HPDE6-E6E7 (cell line): ENCODE data around the gene SOS2.
"Not testable (repeated sequence)": the region's sequence is repeated elsewhere in the genome, so short reads cannot be mapped to it uniquely, and the experiment has no call there.

Experiments used
- DNase-seq: peaks from one replicate; pipeline ENCODE4 v3.0.0; 2011; ENCODE audit warnings: missing footprints; ENCODE audit errors: extremely low spot score

SOS2 gene

DNA sequence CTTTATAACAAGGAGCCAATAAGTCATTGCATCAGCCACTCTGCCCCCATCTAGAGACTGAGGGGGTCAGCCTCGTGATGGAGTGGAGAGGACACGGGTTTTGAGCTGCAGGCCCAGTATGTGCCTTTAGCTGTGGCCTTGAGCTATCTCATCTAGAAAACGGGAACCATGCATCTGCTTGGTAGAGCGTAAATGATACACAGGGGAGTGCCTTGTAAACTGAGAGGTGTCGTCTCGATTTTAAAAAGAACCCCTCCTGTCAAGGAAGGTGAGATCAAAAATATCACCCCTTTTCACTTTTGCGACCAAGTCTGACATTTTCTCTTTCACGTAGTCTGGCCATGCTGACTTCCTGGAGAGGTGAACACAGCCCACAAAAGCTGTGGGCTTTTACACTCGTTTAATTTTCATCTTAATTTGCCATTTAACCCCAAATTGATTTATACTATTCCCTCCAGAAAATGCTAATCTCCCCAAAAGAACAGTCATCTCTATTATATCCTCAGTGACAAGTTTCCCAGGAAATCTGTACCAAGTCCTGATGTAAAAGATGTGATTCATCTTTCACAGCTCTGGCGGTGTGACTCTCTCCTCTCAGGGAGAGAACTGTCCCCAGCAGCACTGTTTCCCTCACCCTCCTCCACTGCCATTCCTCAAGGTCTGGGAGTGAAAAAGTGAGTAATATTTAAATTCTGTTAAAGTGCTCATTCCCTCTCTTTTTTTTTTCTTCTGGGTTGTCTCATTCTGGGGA, 145.6 kb downstream of the SOS2 start:
- no peak for DNase-seq

DNA sequence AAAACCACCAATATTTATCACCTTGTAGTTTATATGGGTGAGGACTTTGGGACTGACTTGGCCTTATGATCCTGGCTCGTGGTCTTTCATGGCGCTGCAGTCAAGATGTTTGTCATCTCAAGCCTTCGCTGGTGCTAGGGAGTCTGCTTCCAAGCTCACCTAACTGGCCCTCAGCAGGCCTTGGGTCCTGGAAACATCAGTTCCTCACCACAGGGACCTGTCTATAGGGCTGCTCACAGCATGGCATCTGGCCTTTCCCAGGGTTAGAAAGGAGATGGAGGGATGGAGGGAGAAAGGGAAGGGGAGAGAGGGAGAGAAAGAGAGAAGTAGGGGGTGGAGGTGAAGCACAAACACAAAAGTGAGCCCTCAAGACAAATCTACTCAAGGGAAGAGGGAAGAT, 146.7 kb downstream of the SOS2 start:
- DNase-seq, result no peak

DNA sequence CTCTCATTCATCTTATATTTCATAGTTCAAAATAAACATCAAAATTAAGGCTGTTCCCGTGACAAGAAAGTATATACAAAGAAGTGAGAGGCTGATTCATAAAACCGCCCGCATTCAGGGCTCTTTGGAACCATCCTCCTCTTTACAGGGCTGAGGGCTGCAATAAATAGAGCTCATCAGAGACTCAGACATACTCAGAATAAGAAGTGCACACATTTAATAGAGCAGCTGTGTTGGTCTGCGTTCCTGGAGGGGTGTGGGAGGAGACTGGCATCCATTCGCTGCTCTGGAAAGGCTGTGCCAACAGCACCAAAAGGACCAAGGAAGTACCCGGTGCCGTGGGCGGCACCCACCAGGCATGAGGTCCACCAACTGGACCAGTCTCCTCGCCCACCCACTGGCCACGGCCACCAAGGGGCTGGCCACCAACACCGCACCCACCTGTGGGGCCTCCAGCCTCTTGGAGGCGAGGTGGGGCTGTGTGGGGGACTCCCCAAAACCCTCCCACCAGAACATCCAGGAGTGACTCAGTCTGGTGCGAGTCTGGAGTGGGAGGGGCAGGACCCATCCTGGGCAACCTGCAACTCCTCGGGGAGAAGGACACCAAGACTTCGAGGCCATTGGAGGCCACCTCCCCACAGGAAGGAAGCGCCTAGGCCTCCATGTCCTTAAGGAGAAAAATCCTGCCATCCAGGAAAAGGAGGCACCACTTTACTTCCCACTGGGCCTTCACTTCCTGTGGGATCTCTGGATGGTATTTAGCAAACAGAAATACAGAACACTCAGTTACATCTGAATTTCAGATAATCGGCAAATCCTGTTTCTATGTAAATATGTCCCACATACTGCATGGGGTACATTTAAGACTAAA, 147.7 kb downstream of the SOS2 start:
- DNase-seq, result no peak

DNA sequence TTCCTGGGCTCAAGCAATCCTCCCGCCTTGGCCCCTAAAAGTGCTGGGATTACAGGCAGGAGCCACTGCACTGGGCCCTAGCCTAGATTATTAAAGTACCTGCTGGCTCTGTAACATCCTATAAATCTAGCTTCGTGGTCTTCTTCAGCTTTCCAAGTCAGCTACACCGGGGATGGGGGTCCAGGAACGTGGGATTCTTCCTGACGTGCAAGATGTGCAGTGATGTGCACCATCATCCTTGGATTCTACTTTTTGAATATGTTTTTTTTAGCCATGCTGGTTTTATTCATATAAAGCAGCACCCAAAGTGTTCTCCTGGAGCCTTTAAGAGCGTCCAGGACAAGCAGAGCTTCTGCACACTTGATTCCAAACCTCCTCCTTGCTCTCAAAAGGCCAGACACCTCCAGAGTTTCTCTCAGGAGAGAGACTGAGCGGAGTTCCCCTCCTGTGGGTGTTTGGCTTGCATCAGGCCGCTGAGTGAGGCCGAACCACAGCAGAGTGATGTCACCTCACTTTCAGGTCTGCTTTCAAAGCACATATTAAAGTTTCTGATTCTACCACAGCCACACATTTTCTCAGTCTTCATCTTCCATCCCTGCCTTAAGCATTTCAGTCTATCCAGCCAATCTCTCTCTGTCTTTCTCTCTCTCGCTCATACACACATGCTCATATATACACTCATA, 148.5 kb downstream of the SOS2 start:
- no peak for DNase-seq

DNA sequence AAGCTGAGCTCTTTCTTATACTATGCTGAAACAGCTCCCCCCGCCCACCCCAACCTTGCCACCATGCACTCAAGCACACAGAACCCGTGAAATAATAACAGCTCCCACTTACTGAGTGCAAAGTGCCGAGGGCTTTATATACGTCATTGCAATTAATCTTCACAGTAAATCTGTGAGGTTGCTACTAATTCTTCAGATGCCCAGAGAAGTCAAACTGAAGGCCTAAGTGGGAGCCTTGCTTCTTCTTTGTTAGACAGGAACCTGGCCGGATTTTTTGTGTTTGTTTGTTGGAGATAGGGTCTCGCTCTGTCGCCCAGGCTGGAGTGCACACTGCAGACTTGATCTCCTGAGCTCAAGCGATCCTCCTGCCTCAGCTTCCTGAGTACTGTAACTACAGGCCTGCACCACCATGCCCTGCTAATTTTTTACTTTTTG, 149.1 kb downstream of the SOS2 start:
- DNase-seq, result no peak

DNA sequence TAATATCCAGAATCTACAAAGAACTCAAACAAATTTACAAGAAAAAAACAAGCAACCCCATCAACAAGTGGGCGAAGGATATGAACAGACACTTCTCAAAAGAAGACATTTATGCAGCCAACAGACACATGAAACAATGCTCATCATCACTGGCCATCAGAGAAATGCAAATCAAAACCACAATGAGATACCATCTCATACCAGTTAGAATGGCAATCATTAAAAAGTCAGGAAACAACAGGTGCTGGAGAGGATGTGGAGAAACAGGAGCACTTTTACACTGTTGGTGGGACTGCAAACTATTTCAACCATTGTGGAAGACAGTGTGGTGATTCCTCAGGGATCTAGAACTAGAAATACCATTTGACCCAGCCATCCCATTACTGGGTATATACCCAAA, 152.3 kb downstream of the SOS2 start:
- not testable (repeated sequence) for DNase-seq

DNA sequence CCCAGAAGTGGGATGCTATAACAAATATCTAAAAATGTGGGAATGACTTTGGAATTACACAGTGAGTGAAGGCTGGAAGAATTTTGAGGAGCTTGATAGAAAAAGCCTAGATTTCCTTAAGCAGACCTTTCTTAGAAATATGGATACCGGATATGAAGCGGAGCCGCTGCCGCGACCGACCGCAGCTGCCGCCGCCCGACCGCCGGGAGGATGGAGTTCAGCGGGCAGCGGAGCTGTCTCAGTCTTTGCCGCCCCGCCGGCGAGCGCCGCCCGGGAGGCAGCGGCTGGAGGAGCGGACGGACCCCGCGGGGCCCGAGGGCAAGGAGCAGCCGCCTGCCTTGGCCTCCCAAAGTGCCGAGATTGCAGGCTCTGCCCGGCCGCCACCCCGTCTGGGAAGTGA, 157.7 kb downstream of the SOS2 start:
- DNase-seq, result not testable (repeated sequence)

DNA sequence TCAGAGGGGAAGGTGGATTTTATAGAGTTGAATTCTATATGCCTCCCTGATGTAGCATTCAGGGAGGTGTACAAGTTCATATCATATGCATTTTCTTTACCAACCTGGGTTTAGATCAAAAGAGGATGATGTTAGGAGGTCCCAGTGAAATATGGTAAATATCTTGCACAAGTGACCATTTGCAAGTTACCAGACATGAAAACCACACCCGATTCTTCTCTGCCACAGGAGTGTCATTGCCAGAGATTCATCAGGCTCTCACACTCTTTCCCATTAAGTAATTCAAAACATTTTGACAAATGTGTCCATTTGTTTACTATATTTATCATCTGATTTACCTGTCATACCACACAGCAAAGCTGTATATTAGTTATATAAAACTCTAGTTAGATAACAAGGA, 159.0 kb downstream of the SOS2 start:
- no peak for DNase-seq

DNA sequence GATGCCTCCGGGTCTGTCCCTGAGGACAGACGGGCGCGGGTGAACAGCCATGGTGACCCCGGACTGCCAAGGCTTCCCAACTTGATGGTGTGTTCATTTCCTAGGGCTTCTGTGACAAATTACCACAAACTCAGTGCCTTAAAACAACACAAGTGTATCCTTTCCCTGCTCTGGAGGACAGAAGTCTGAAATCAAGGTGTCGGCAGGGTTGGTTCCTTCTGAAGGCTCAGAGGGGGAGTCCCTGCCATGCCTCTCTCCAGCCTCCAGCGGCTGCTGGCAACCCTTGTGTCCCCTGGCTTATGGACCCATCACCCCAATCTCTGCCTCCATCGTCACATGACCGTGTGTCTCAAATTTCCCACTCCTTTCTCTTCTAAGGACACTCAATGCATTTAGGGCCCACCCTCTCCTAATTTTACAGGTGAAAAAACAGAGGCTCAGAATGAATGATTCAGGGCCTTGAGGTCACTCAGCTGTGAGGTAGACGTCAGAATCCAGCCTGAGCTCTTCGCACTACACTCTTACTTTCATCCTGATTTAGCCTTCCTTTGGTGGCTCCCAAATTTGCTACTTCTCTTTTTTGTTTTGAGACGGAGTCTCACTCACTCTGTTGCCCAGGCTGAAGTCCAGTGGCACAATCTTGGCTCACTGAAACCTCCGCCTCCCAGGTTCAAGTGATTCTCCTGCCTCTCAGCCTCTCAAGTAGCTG, 160.4 kb downstream of the SOS2 start:
- DNase-seq, result no peak

DNA sequence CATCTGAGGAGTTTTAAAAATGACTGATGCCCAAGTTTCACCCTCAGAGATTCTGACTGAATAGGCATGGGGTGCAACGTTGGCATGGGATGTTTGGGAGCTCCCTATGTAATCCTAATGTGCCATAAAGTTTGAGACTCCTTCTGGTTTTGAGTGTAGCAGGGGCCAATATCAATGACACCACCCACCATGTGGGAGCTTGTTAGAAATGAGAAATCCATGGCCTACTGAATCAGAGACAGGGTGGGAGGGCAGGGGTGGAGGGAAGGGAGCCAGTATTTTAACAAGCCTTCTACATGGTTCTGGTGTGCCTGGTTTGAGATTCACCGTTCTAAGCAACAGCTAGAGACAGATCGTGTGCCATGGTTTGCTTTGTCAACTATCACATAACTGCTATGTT, 161.1 kb downstream of the SOS2 start:
- no peak for DNase-seq

DNA sequence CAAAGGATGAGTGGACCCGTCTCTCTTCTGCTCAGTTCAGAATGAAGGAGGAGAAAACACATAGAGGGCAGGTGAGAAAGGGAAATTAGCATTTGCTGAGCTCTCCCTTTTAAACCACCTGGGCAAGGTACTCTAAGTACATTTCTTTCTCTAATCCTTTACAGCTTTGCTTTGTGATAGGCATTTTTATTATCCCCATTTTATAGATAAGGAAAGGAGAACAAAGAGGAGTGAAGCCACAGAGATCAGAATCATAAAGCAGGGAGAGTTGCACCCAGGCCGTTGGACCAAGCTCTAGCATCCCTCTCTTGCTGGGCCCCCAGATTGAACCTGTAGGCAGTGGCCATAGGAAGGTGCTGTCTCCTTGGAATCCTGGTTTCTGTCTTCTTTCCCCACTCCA, 162.1 kb downstream of the SOS2 start:
- DNase-seq, result no peak

DNA sequence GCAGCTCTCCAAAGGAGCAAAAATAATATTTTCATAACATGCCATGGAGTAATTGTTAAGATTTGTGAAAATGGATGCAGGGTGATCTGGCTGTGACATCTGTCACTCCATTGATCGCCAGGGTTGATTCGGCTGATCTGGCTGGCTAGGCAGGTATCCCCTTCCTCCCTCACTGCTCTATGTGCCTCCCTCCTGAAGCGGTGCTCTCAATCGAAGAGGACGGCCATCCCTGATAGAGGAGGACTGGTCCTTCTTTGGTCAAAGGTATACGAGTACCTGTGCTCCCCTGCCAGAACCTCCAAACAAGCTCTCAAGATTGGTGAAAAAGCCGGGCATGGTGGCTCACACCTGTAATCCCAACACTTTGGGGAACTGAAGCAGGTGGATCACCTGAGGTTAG, 162.9 kb downstream of the SOS2 start:
- no peak for DNase-seq

DNA sequence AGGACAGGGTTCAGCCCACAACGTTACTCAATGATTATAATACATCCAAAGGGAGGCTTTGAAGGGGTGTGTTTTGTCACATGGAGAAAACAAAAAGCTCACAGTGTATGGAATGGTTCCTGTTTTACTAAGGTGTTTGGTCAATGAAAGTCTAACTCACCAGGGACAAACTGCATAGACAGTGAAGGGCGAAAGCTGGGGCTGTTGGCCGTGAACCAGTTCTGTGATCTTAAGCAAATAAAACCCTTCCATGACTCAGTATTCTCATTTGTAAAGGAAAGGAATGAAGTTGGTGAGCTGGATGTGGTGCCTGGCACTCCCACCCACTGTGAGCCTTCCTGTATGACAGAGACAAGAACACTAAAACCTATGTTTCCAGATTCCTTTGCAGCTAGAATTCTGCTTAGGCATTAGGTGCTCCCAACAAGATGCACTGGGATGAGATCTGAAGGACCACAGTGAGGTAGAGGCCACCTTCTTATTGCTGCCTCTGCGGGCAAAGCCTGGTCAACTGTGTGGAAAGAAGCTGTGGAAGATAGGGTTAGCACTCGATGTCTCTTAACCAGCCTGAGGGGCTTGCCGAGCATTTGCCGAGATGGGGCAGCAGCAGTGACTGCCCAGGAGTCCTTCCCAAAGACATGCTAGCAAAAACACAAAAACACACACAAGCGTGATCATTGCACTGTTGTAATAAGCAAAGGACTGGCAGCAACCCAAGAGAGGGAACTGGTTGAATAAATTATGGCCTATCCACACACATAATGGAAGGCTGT, 163.5 kb downstream of the SOS2 start:
- no peak for DNase-seq
